ENCODE data around the gene NNMT. TPM values are rescaled to one million over a fixed set of nuclear protein-coding genes. Genes with fewer than 3 reads are reported as not detected.

NNMT gene
- polyA plus RNA-seq, 4 donors, result 0.81 to 169 (median 22.7) TPM

DNA sequence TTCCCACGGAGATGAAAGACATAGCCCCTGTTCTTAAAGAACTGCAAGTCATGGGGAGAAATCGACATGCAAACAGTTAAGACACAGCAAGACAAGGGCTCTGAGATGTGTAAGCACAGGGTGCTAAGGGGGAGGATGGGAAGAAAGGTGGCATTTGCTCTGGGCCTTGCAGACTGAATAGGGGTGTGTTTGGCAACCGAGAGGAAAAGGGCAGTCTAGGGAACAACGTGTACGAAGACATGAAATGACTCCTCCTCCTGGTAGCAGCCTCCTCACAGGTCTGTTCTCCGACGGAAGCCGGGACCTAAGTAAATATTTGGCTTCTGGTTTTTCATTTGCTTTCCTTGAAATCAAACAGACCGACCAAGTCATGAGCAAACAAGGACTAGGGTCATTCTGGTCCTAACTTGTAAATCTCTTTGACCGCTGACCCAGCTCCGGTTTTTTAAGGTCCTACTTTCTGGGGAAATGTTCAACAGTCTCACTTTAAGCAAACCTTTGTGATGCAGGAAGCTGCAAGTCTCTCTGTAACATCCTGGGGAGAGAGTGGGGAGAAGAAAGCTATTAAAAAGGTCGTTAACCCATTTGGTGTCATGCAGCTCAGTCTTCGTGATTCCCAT, 19.7 kb downstream of the NNMT start:
- DNase-seq, result peak; percentile 19 to 27
- H3K9me3 ChIP-seq (ENCODE audit: control insufficient read depth in 2 of 2, insufficient read depth in 1 of 2, low read depth in 1 of 2, low read length in 1 of 2), result no peaks in the 10 kb centered on the region
- H3K4me3 ChIP-seq (ENCODE audit: low read depth in 1 of 3, low read length in 3 of 3), result no peak overlapping the region
- 5 to 13% (median 8%) methylated on average over 13 of the region's 13 CpGs for WGBS, 3 donors
- no peaks in the 10 kb centered on the region for H3K4me1 ChIP-seq (ENCODE audit: control insufficient read depth in 3 of 3, insufficient read depth in 2 of 3, low read depth in 1 of 3, low read length in 2 of 3)
- no peak for FAIRE-seq
- no peaks in the 10 kb centered on the region for H3K27me3 ChIP-seq (ENCODE audit: control insufficient read depth in 3 of 3, insufficient read depth in 3 of 3, low read length in 3 of 3)
- H3K27ac ChIP-seq (ENCODE audit: low read depth in 1 of 3, low read length in 2 of 3), result peak overlapping the region in 1 of 3 donors; percentile 36
- no peaks in the 10 kb centered on the region for H3K36me3 ChIP-seq (ENCODE audit: control insufficient read depth in 3 of 3, insufficient read depth in 2 of 3, low read depth in 1 of 3, low read length in 3 of 3)

DNA sequence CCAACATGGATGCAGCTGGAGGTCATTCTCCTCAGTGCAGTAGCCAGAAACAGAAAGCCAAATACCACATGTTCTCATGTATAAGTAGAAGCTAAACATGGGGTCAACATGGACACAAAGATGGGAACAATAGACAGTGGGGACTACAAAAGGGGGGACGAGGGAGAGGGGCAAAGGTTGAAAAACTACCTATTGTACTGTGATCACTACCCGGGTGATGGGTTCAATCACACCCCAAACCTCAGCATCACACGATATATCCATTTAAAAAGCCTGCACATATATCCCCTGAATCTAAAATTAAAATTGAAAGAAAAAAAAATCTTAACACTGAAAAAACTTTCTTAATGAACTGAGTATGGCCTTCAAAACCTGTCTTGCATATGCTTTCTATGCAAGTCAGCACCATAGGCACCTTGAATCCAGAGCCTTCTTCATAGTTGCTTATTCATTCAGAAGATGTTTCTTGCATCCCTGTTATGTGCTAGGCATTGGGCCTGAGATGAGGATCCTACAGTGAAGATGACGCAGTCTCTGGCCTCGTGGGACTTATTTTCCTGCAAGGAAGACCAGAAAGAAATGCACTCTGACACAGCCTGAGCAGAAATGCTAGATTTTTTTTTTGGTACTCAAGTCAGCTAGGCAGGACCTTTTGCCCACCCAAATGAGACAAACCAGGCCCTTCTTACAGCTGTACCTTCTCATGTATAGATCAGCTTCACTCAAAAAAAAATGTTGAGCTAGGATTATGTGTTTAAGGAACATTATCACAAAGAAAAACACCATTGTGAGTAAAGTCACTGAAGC, 21.0 kb downstream of the NNMT start:
- DNase-seq, result no peak
- H3K4me1 ChIP-seq (ENCODE audit: control insufficient read depth in 3 of 3, insufficient read depth in 2 of 3, low read depth in 1 of 3, low read length in 2 of 3), result no peaks in the 10 kb centered on the region
- H3K27ac ChIP-seq (ENCODE audit: low read depth in 1 of 3, low read length in 2 of 3), result no peak overlapping the region
- 73 to 80% (median 74%) methylated on average over 5 of the region's 5 CpGs for WGBS, 3 donors
- H3K27me3 ChIP-seq (ENCODE audit: control insufficient read depth in 3 of 3, insufficient read depth in 3 of 3, low read length in 3 of 3), result no peaks in the 10 kb centered on the region
- FAIRE-seq, result no peak
- H3K36me3 ChIP-seq (ENCODE audit: control insufficient read depth in 3 of 3, insufficient read depth in 2 of 3, low read depth in 1 of 3, low read length in 3 of 3), result no peaks in the 10 kb centered on the region
- H3K4me3 ChIP-seq (ENCODE audit: low read depth in 1 of 3, low read length in 3 of 3), result no peak overlapping the region
- no peaks in the 10 kb centered on the region for H3K9me3 ChIP-seq (ENCODE audit: control insufficient read depth in 2 of 2, insufficient read depth in 1 of 2, low read depth in 1 of 2, low read length in 1 of 2)

DNA sequence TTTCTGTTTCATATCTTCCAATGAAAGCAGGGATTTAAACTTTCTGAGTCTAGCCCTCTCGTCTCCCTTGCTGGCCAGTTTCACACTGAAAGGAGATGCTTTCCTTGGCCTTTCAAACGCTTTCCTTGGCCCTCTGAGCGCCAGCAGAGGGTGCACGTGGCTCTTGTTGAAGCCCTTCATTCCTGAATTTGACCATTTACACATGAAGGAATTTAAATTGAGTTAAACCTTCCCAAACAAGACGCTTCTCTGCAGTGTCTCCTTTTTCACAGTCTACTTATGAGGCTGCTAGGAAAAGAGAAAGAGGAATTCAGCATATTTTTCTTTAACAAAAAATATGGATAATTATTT, 21.6 kb downstream of the NNMT start:
- FAIRE-seq (no peak), DNase-seq (no peak)
- Histone ChIP-seq H3K27me3 (ENCODE audit: control insufficient read depth in 3 of 3, insufficient read depth in 3 of 3, low read length in 3 of 3) (no peaks in the 10 kb centered on the region), H3K9me3 (ENCODE audit: control insufficient read depth in 2 of 2, insufficient read depth in 1 of 2, low read depth in 1 of 2, low read length in 1 of 2) (no peaks in the 10 kb centered on the region), H3K27ac (ENCODE audit: low read depth in 1 of 3, low read length in 2 of 3) (no peak overlapping the region), H3K36me3 (ENCODE audit: control insufficient read depth in 3 of 3, insufficient read depth in 2 of 3, low read depth in 1 of 3, low read length in 3 of 3) (no peaks in the 10 kb centered on the region), H3K4me3 (ENCODE audit: low read depth in 1 of 3, low read length in 3 of 3) (no peak overlapping the region), H3K4me1 (ENCODE audit: control insufficient read depth in 3 of 3, insufficient read depth in 2 of 3, low read depth in 1 of 3, low read length in 2 of 3) (no peaks in the 10 kb centered on the region)
- WGBS, 3 donors, result 29 to 41% (median 35%) methylated on average over 5 of the region's 5 CpGs

DNA sequence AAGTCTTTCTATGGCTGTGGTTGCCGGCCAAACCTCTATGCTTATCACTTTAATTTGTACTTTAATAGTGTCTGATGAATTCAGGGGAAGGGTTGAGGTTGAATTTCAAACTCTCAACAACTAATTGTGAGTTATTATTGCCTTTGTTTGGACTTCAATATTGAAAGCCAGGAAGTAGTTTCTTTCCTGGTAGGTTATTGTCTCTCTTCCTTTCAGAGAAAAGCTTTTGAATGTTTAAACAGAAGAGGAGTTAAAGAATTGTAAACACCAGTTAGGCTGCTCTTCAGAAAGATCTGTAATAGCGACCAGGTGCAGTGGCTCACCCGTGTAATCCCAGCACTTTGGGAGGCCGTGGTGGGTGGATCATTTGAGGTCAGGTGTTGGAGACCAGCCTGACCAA, 22.2 kb downstream of the NNMT start:
- Histone ChIP-seq H3K9me3 (ENCODE audit: control insufficient read depth in 2 of 2, insufficient read depth in 1 of 2, low read depth in 1 of 2, low read length in 1 of 2) (no peaks in the 10 kb centered on the region), H3K27ac (ENCODE audit: low read depth in 1 of 3, low read length in 2 of 3) (no peak overlapping the region), H3K36me3 (ENCODE audit: control insufficient read depth in 3 of 3, insufficient read depth in 2 of 3, low read depth in 1 of 3, low read length in 3 of 3) (no peaks in the 10 kb centered on the region), H3K27me3 (ENCODE audit: control insufficient read depth in 3 of 3, insufficient read depth in 3 of 3, low read length in 3 of 3) (no peaks in the 10 kb centered on the region), H3K4me3 (ENCODE audit: low read depth in 1 of 3, low read length in 3 of 3) (no peak overlapping the region), H3K4me1 (ENCODE audit: control insufficient read depth in 3 of 3, insufficient read depth in 2 of 3, low read depth in 1 of 3, low read length in 2 of 3) (no peaks in the 10 kb centered on the region)
- FAIRE-seq, result no peak
- WGBS, 3 donors, result 17 to 34% (median 26%) methylated on average over 4 of the region's 4 CpGs
- DNase-seq, result no peak

DNA sequence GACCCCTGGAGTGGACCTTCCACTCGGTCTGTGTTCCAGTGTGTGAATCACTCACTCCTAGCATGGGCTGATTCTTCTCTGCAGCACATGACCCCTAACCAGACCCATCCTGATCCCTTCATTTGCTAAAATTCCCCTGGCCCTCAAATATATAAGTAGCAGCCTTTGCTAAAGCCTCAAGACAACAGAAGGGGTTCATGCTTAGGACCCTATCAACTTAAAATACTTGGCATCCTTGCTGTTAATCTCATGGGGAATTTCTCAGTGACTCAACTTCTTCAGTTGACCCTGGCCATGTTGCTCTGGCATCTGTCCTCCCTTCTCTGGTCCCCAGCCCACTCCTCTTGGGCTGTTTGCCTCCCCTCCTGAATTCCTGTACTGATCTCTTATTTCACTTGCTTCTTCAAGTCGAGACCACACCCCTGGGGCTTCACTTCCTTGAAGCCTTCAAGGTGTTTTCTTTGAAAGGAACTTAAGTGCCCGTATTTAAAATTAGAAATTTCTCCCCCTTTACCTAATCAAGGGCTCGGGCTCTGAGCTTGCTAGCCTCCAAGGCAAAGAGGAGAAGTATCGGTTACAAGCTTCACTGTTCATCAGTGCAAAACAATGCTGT, 23.6 kb downstream of the NNMT start:
- no peak for DNase-seq
- no peak for FAIRE-seq
- Histone ChIP-seq H3K36me3 (ENCODE audit: control insufficient read depth in 3 of 3, insufficient read depth in 2 of 3, low read depth in 1 of 3, low read length in 3 of 3) (no peaks in the 10 kb centered on the region), H3K9me3 (ENCODE audit: control insufficient read depth in 2 of 2, insufficient read depth in 1 of 2, low read depth in 1 of 2, low read length in 1 of 2) (no peaks in the 10 kb centered on the region), H3K27me3 (ENCODE audit: control insufficient read depth in 3 of 3, insufficient read depth in 3 of 3, low read length in 3 of 3) (no peaks in the 10 kb centered on the region), H3K27ac (ENCODE audit: low read depth in 1 of 3, low read length in 2 of 3) (no peak overlapping the region), H3K4me1 (ENCODE audit: control insufficient read depth in 3 of 3, insufficient read depth in 2 of 3, low read depth in 1 of 3, low read length in 2 of 3) (no peaks in the 10 kb centered on the region), H3K4me3 (ENCODE audit: low read depth in 1 of 3, low read length in 3 of 3) (no peak overlapping the region)
- 52 to 60% (median 58%) methylated on average over 5 of the region's 5 CpGs for WGBS, 3 donors

DNA sequence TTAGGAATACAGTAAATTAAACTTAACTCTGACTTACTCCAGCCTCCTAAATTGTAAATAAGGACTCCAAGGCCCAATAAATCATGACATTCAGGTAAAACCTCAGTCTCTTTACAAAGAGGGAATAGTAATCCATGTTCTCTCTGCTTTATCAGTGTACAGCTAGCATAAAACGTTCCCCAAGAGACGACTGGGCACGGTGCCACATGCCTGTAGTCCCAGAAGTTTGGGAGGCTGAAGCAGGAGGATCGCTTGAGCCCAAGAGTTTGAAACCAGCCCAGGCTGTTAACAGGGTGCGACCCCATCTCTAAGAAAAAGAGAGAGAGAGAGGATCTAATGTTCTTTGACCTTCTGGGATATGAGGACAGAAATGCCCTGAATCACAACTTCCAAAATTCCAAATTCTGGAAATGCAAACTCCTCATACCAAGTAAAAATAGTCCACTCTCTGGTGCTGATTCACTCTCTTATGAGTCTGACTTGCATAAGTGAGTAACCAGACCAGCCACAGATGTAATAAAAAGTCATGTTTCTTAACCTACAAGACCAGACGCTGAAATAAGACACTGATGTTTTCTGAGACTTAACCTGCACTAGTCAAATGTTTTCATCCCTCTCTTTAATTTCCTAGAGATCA, 25.5 kb downstream of the NNMT start:
- WGBS, 3 donors, result 53 to 75% (median 53%) methylated on average over 6 of the region's 6 CpGs
- FAIRE-seq, result no peak
- H3K27me3 ChIP-seq (ENCODE audit: control insufficient read depth in 3 of 3, insufficient read depth in 3 of 3, low read length in 3 of 3), result no peaks in the 10 kb centered on the region
- H3K36me3 ChIP-seq (ENCODE audit: control insufficient read depth in 3 of 3, insufficient read depth in 2 of 3, low read depth in 1 of 3, low read length in 3 of 3), result no peaks in the 10 kb centered on the region
- H3K4me1 ChIP-seq (ENCODE audit: control insufficient read depth in 3 of 3, insufficient read depth in 2 of 3, low read depth in 1 of 3, low read length in 2 of 3), result no peaks in the 10 kb centered on the region
- no peak for DNase-seq
- no peak overlapping the region for H3K4me3 ChIP-seq (ENCODE audit: low read depth in 1 of 3, low read length in 3 of 3)
- H3K27ac ChIP-seq (ENCODE audit: low read depth in 1 of 3, low read length in 2 of 3), result no peak overlapping the region
- H3K9me3 ChIP-seq (ENCODE audit: control insufficient read depth in 2 of 2, insufficient read depth in 1 of 2, low read depth in 1 of 2, low read length in 1 of 2), result no peaks in the 10 kb centered on the region

DNA sequence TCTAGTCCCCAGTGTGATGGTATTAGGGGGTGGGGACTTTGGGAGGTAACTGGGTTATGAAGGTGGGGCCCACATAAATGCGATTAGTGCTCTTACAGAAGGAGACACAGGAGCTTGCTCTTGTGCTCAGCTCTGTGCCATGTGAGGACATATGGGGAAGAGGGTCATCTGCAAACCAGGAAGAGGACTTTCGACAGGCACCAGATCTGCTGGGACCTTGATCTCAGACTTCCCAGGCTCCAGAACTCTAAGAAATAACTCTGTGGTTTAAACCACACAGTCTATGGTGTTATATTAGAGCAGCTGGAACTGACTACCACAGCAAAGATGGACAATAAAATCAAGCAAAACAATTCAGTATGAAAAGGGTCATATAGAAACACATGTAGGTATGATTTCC, 26.7 kb downstream of the NNMT start:
- Histone ChIP-seq H3K27ac (ENCODE audit: low read depth in 1 of 3, low read length in 2 of 3) (no peak overlapping the region), H3K9me3 (ENCODE audit: control insufficient read depth in 2 of 2, insufficient read depth in 1 of 2, low read depth in 1 of 2, low read length in 1 of 2) (no peaks in the 10 kb centered on the region), H3K36me3 (ENCODE audit: control insufficient read depth in 3 of 3, insufficient read depth in 2 of 3, low read depth in 1 of 3, low read length in 3 of 3) (no peaks in the 10 kb centered on the region), H3K27me3 (ENCODE audit: control insufficient read depth in 3 of 3, insufficient read depth in 3 of 3, low read length in 3 of 3) (no peaks in the 10 kb centered on the region), H3K4me3 (ENCODE audit: low read depth in 1 of 3, low read length in 3 of 3) (no peak overlapping the region), H3K4me1 (ENCODE audit: control insufficient read depth in 3 of 3, insufficient read depth in 2 of 3, low read depth in 1 of 3, low read length in 2 of 3) (no peaks in the 10 kb centered on the region)
- FAIRE-seq (no peak), DNase-seq (no peak)
- WGBS, 3 donors, result 69 to 87% (median 84%) methylated on average over 2 of the region's 2 CpGs

DNA sequence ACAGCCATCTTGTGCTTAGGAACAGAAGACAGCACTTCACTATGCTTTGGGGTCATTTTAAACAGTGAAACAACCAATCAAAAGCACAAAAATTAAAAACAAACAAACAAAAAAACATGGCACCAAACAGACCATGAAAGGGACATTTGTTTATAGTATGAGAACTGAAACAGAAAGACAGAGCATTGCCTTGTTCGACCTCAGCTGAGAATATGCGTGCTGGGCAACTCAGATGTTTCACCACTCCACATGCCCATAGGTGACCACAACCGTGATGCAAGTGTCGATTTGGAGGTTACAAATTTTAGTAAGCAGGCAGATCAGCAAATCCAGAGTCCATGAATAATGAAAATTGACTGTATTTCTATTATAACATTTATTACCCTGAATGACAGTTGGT, 30.0 kb downstream of the NNMT start:
- H3K9me3 ChIP-seq (ENCODE audit: control insufficient read depth in 2 of 2, insufficient read depth in 1 of 2, low read depth in 1 of 2, low read length in 1 of 2), result peaks cover 0 to 3% of the 10 kb centered on the region in 2 donors
- DNase-seq (no peak), FAIRE-seq (no peak)
- no peak overlapping the region for H3K27ac ChIP-seq (ENCODE audit: low read depth in 1 of 3, low read length in 2 of 3)
- WGBS, 3 donors, result 78 to 88% (median 88%) methylated on average over 4 of the region's 4 CpGs
- no peak overlapping the region for H3K4me3 ChIP-seq (ENCODE audit: low read depth in 1 of 3, low read length in 3 of 3)
- H3K36me3 ChIP-seq (ENCODE audit: control insufficient read depth in 3 of 3, insufficient read depth in 2 of 3, low read depth in 1 of 3, low read length in 3 of 3), result no peaks in the 10 kb centered on the region
- H3K27me3 ChIP-seq (ENCODE audit: control insufficient read depth in 3 of 3, insufficient read depth in 3 of 3, low read length in 3 of 3), result peaks cover 0 to 2% (median 0%) of the 10 kb centered on the region in 3 donors
- H3K4me1 ChIP-seq (ENCODE audit: control insufficient read depth in 3 of 3, insufficient read depth in 2 of 3, low read depth in 1 of 3, low read length in 2 of 3), result no peaks in the 10 kb centered on the region

All from small intestine (tissue), 7 donors.